ENCODE data around the gene ERN1. TPM values are rescaled to one million over a fixed set of nuclear protein-coding genes. Genes with fewer than 3 reads are reported as not detected.

Gene ERN1
- total RNA-seq, 2 experiments from 2014 or later: 45.3 to 47.7 TPM

DNA sequence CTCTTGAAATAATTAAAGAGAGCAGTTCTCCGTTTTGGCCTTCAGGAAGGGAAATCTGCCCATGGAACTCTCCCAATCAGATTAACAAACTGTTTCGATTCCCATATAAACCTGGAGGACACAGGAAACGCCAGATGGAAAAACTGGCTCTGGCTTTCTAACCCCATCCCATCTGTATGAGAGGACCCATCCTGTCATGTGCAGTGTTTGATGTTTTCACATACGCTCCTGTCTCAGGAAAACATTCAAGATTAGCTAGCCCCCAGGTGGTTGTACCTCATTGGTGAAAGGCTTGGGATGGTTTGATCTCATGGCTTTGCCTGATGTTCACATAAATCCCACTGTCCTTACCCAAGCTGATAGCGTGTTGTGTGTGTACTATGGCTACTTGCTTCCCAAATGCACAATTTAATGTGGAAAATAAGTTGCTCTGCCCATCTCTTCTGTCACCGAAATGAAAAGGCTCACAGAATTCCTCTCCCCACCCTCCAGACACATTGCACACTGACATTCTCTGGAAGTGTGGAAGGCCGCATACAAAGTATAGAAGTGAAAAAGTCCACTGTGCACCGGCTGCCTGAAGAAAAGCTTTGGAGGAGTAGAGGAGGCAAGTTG is 18.2 kb upstream of the ERN1 start:
- H3K27ac Mint-ChIP-seq: peak overlapping the region; percentile 64
- peak overlapping the region; percentile 48 for H3K4me3 Mint-ChIP-seq
- peaks cover 23% of the 10 kb centered on the region for H3K4me1 Mint-ChIP-seq (ENCODE audit: low read depth)
- H3K27me3 Mint-ChIP-seq: no peaks in the 10 kb centered on the region
- intact Hi-C loops (cut with micrococcal nuclease): loop anchor here (5.0 kb wide), 2 partner anchors 69 to 349 kb away; partner anchors contain the start of gene POLG2
- ChIA-PET POLR2A (interaction anchor here (0.9 to 4.0 kb wide), 7 partner anchors 17 to 229 kb away, joined by 3 to 65 read pairs (median 4); partner anchors contain the start of genes ERN1 and TEX2), CTCF (interaction anchor here (0.6 to 6.1 kb wide), 12 partner anchors 15 to 271 kb away, joined by 3 to 45 read pairs (median 6); no protein-coding TSS in a partner anchor)
- no peak for DNase-seq
- H3K9me3 Mint-ChIP-seq: no peaks in the 10 kb centered on the region
- H3K36me3 Mint-ChIP-seq: peaks cover 12% of the 10 kb centered on the region

DNA sequence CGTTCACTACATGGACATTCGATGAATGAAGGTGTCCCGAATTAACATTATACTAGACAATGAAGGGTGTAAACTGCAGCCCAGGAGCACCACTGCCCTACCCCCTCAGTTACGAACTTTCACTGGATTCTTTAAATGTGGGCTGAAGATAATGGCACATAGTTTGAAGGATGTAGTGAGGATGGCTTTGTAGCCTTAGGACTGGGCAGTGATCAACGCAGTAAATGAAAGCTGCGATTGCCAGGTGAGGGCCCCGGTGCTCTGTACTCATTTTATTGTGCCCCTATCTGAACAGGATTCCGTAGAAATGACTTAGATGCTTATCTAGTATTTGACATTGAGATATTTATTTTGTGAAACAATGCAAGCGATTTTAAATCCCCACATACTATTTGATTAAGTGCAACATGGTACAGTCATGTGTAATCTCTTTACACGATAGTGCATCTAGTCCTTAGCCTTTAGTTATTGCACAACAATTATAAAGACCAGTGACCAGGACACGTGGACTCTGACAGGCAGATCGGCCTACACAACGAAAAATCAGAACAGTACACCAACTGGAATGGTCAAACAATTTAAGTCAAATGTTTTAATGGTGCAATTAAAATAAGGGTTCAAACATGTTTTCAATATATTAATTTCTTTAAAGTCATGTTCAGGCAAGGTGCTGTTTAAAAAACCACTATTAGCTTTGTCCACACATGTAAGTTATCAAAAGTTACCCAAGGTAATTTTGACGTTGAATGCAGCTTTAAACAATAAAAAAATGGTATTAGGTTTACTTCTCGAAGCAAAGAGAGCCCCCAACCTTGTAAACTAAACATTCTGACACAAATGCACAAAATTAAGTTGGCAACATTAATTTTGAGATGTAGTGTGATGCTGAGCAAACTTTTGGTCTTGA is 17.4 kb upstream of the ERN1 start:
- CTCF ChIA-PET: interaction anchor here (1.0 to 6.1 kb wide), 4 partner anchors 88 to 272 kb away, joined by 3 to 45 read pairs (median 4); no protein-coding TSS in a partner anchor
- DNase-seq: no peak
- H3K36me3 Mint-ChIP-seq: peaks cover 10% of the 10 kb centered on the region
- intact Hi-C loops (cut with micrococcal nuclease): loop anchor here (5.0 kb wide), 2 partner anchors 70 to 350 kb away; partner anchors contain the start of gene POLG2
- H3K27ac Mint-ChIP-seq: peak overlapping the region; percentile 64
- H3K9me3 Mint-ChIP-seq: no peaks in the 10 kb centered on the region
- H3K27me3 Mint-ChIP-seq: no peaks in the 10 kb centered on the region
- peak overlapping the region; percentile 48 for H3K4me3 Mint-ChIP-seq
- POLR2A ChIA-PET: interaction anchor here (0.9 to 4.0 kb wide), 7 partner anchors 16 to 228 kb away, joined by 3 to 65 read pairs (median 9); partner anchors contain the start of genes ERN1 and TEX2
- H3K4me1 Mint-ChIP-seq (ENCODE audit: low read depth): peaks cover 23% of the 10 kb centered on the region

DNA sequence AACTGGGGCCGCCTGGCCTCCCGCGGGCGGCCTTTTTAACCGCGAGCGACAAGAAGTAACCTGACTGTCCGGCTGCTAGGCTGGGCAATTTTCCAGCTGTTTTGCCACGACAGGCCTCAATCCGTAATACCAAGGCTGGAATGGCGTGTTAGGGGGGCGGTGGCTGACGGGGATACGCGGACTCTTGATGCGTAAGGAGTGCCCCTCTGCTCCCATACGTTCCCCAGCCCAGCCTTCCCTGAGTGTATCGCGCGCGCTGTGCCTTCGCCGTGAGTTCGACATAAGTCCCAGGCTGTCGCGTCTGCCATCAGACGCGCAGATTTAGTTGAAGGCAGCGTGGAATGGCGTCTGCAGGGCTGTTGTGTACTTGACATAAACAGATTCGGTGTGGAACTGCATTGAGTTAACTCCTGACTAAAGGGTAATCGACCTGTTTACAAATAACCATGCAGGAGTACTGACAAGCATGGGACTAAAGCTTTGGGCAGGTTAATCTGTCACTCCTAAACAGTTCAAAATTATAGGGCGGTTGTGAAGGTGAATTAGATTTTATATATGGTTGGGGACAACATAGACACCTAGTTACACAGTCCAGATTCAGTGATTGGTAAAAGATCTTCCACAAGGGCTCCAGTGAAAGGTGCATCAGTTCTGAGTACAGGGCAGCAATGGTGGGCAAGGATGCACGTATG is 16.6 kb upstream of the ERN1 start:
- Mint-ChIP-seq H3K4me3 (no peak overlapping the region), H3K27me3 (no peaks in the 10 kb centered on the region), H3K9me3 (no peaks in the 10 kb centered on the region), H3K36me3 (peaks cover 10% of the 10 kb centered on the region), H3K4me1 (ENCODE audit: low read depth) (peaks cover 23% of the 10 kb centered on the region), H3K27ac (no peak overlapping the region)
- POLR2A ChIA-PET: interaction anchor here (0.5 to 4.0 kb wide), 23 partner anchors 9 to 359 kb away, joined by 3 to 65 read pairs (median 5); partner anchors contain the start of genes DDX5, ERN1, ICAM2 and TEX2
- DNase-seq: peak; percentile 59
- intact Hi-C loops (cut with micrococcal nuclease): loop anchor here (1.0 to 5.0 kb wide), 3 partner anchors 39 to 351 kb away; partner anchors contain the start of gene POLG2
- CTCF ChIA-PET: interaction anchor here (0.7 to 6.1 kb wide), 8 partner anchors 13 to 298 kb away, joined by 4 to 60 read pairs (median 6); partner anchors contain the start of gene ICAM2

DNA sequence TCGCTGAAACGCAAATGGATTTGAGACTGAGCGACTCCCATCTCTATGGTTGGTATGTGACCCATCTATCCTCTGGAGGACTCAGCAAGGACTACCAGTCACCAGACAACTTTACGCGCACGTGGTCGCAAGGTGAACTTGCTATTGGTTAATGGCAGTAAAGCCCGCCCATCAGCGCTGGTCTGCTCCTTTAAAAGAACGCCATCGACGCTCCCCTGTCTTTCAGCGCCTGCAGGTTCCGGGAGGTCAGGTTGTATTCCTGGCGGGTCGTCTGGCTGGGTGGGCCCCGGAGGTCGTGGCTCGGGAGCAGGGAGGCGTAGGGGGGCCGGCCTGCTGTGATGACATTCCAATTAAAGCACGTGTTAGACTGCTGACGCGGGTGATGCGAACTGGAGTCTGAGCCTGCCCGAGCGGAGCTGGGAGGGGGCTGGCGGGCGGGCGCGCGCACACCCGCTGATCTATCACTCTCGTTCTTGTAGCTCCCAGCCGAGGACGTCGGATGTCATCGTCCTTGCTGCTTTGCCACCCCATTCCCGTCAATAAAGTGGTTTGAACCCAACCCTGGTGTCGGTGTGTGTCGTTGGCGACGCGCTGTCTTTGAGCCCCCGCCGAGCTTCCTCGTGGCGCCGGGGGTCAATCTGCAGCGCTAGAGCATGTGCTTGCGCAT is 15.9 kb upstream of the ERN1 start:
- CTCF ChIA-PET: interaction anchor here (0.7 to 6.1 kb wide), 14 partner anchors 12 to 297 kb away, joined by 3 to 60 read pairs (median 4); partner anchors contain the start of gene ICAM2
- peaks cover 23% of the 10 kb centered on the region for H3K4me1 Mint-ChIP-seq (ENCODE audit: low read depth)
- POLR2A ChIA-PET: interaction anchor here (0.5 to 4.0 kb wide), 29 partner anchors 9 to 360 kb away, joined by 3 to 65 read pairs (median 5); partner anchors contain the start of genes DDX5, ERN1, ICAM2 and POLG2
- H3K9me3 Mint-ChIP-seq: no peaks in the 10 kb centered on the region
- no peak overlapping the region for H3K4me3 Mint-ChIP-seq
- intact Hi-C loops (cut with micrococcal nuclease): loop anchor here (1.0 to 5.0 kb wide), 7 partner anchors 16 to 351 kb away; partner anchors contain the start of genes ERN1, POLG2 and TEX2
- no peaks in the 10 kb centered on the region for H3K27me3 Mint-ChIP-seq
- DNase-seq: peak; percentile 96
- no peak overlapping the region for H3K27ac Mint-ChIP-seq
- H3K36me3 Mint-ChIP-seq: peaks cover 10% of the 10 kb centered on the region

DNA sequence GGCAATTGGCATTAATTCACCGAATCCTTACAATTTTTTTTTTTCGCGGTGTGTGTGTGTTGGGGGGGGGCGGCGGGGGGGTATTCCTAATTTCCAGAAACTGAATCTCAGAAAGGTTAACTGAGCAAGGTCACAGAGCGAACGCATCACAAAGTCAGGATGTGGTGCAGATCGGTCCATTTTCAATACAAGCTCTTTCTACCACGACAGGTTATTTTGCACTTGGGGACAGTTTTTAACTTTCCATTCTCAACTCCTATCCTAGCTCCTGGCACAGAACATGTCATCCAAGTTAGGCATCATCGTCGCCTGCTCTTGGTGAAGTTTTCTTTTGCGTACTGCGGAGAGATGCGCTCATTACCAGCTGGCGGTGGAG is 15.4 kb upstream of the ERN1 start:
- Mint-ChIP-seq H3K9me3 (no peaks in the 10 kb centered on the region), H3K4me3 (no peak overlapping the region)
- POLR2A ChIA-PET: interaction anchor here (0.6 to 4.0 kb wide), 23 partner anchors 10 to 199 kb away, joined by 3 to 65 read pairs (median 7); partner anchors contain the start of genes ERN1, ICAM2 and TEX2

DNA sequence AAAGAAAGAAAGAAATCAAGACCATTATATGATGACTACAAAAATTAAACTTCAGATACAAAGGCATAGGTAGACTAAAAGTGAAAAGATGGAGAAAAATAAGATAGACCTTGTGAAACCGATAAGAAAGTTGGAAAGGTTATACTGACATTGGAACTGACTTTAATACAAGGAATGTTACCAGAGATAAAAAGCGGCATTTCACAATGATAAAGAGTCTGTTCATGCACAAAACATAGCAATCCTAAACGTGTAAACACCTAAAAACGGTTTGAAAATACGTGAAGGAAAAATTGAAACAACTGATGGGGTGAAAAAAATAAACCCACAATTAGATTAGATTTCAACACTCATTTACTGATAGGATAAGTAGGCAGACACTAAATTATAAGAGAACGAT is 9.6 kb upstream of the ERN1 start:
- Mint-ChIP-seq H3K4me1 (ENCODE audit: low read depth) (no peaks in the 10 kb centered on the region), H3K27me3 (no peaks in the 10 kb centered on the region), H3K27ac (no peak overlapping the region), H3K4me3 (no peak overlapping the region), H3K9me3 (no peaks in the 10 kb centered on the region), H3K36me3 (no peaks in the 10 kb centered on the region)
- ChIA-PET CTCF (interaction anchor here (1.3 to 2.0 kb wide), 2 partner anchors 110 to 111 kb away, joined by 3 to 7 read pairs; no protein-coding TSS in a partner anchor), POLR2A (no interaction called here)
- intact Hi-C loops (cut with micrococcal nuclease): no loop called here
- no peak for DNase-seq

More for the DNA sequence above, 15.4 kb upstream of the ERN1 start:
- CTCF ChIA-PET: interaction anchor here (0.6 to 6.1 kb wide), 15 partner anchors 12 to 424 kb away, joined by 3 to 60 read pairs (median 4); partner anchors contain the start of gene ICAM2
- H3K4me1 Mint-ChIP-seq (ENCODE audit: low read depth): peaks cover 23% of the 10 kb centered on the region
- H3K36me3 Mint-ChIP-seq: peaks cover 10% of the 10 kb centered on the region
- intact Hi-C loops (cut with micrococcal nuclease): loop anchor here (1.0 to 5.0 kb wide), 6 partner anchors 15 to 352 kb away; partner anchors contain the start of genes ERN1, POLG2 and TEX2
- H3K27me3 Mint-ChIP-seq: no peaks in the 10 kb centered on the region
- no peak for DNase-seq
- no peak overlapping the region for H3K27ac Mint-ChIP-seq

DNA sequence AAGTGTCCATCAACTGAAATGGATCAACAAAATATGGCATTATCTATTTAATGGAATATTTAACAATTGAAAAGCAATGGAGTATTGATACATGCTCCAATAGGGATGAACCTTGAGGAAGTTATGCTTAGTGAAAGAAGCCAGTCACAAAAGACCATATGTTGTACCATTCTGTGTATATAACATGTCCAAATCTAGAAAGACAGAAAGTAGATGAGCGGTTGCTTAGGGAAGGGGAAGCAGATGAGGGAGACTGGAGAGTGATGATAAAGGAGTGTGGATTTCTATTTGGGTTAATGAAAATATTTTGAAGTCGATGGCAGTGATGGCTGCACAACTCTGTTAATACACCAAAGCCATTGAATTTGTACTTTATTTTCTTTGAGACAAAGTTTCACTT is 8.5 kb upstream of the ERN1 start:
- Mint-ChIP-seq H3K4me1 (ENCODE audit: low read depth) (peaks cover 3% of the 10 kb centered on the region), H3K9me3 (no peaks in the 10 kb centered on the region), H3K27me3 (no peaks in the 10 kb centered on the region), H3K27ac (no peak overlapping the region), H3K36me3 (no peaks in the 10 kb centered on the region), H3K4me3 (no peak overlapping the region)
- DNase-seq: no peak
- ChIA-PET POLR2A (no interaction called here), CTCF (interaction anchor here (1.3 to 1.8 kb wide), 2 partner anchors 109 to 113 kb away, joined by 3 to 7 read pairs; no protein-coding TSS in a partner anchor)
- intact Hi-C loops (cut with micrococcal nuclease): no loop called here

DNA sequence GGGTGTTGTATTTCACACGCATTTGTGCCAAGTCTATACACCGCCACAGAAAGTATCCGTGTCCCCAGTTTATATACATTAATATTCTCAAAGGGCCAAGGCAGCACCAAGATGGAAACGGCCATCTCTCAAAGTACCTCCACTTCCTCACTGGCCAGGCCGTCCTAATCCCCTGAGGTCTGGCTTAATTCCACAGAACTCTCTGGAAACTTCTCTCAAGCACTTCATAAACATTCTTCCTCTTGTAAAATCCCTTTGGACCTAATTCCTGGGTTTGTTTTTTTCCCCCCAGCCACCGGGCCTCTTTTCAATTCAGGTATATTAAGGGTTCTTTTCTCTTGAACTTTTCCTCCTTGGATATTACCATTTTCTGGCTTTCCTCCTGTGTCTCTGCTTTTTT is 5.1 kb upstream of the ERN1 start:
- Mint-ChIP-seq H3K27ac (no peak overlapping the region), H3K9me3 (no peaks in the 10 kb centered on the region), H3K27me3 (no peaks in the 10 kb centered on the region), H3K4me3 (no peak overlapping the region), H3K36me3 (no peaks in the 10 kb centered on the region), H3K4me1 (ENCODE audit: low read depth) (peaks cover 27% of the 10 kb centered on the region)
- POLR2A ChIA-PET: interaction anchor here (1.2 kb wide), 1 partner anchor 10 kb away, joined by 6 read pairs; no protein-coding TSS in a partner anchor
- intact Hi-C loops (cut with micrococcal nuclease): loop anchor here (5.0 kb wide), 1 partner anchor 372 kb away; the partner anchor contains the start of genes CEP95 and DDX5
- no peak for DNase-seq
- CTCF ChIA-PET: interaction anchor here (0.9 to 9.7 kb wide), 13 partner anchors 9 to 231 kb away, joined by 3 to 583 read pairs (median 16); partner anchors contain the start of genes CD79B, CSHL1 and ICAM2

DNA sequence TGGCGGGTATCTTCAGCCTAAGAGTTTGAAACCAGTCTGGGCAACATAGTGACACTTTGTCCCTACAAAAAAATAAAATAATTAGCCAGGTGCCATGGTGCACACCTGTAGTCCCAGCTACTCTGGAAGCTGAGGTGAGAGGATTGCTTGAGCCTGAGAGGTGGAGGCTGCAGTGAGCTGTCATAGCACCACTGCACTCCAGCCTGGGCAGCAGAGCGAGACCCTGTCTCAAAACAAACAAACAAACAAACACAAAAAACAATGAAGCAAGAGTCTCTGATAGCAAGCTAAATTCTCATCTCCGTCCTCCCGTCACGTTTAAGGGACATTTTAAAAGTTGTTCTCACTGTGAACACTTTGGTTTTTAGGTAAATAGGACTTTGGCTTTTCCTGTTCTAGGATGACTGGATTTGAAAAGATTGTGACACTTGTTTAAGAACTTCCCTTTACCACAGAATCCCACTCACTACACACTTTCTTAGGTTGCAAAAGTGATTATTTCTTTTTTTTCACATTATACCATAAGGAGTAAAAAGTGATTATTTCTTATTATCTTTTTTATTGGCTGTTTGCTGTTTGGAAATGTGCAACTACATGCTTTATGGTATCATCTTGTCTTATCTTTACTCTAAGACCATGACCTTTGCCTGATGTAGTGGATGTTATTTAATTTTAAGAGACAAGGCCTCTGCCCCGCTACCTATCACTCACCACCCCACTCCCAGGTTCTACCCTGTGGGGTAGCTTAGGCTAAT is 4.4 kb upstream of the ERN1 start:
- Mint-ChIP-seq H3K9me3 (no peaks in the 10 kb centered on the region), H3K4me3 (no peak overlapping the region), H3K27ac (no peak overlapping the region), H3K4me1 (ENCODE audit: low read depth) (peaks cover 27% of the 10 kb centered on the region), H3K27me3 (no peaks in the 10 kb centered on the region), H3K36me3 (no peaks in the 10 kb centered on the region)
- CTCF ChIA-PET: interaction anchor here (0.6 to 9.7 kb wide), 78 partner anchors 10 to 414 kb away, joined by 3 to 583 read pairs (median 5); partner anchors contain the start of genes CD79B, CSHL1, GH1 and GH2
- intact Hi-C loops (cut with micrococcal nuclease): loop anchor here (5.0 kb wide), 1 partner anchor 373 kb away; the partner anchor contains the start of genes CEP95 and DDX5
- no peak for DNase-seq
- POLR2A ChIA-PET: interaction anchor here (0.6 to 6.8 kb wide), 5 partner anchors 12 to 109 kb away, joined by 3 to 65 read pairs (median 9); no protein-coding TSS in a partner anchor
